ENCODE measurements around the gene TRIM24.

DNA sequence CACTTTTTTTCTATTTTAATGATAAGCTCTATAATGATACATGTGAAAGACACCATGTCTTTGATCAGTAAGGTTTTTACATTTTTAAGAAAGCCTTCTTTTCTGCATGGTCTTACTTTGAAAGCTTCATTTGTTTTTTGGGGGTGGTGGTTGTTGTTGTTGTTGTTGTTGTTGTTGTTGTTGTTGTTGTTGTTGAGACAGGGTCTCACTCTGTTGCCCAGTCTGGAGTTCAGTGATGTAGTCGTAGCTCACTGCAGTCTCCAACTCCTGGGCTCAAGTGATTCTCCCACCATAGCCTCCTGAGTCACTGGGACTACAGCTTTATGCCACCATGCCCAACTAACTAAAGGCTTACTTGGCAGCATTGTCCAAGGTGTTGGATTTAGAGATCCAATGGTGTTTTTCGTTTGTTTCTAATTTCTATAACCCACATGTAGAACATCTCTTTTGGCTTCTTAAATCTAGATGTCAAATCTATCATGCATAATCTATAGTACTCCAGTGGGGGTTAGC, 45.4 kb downstream of the TRIM24 start:
- TF ChIP-seq, protein P1, sequence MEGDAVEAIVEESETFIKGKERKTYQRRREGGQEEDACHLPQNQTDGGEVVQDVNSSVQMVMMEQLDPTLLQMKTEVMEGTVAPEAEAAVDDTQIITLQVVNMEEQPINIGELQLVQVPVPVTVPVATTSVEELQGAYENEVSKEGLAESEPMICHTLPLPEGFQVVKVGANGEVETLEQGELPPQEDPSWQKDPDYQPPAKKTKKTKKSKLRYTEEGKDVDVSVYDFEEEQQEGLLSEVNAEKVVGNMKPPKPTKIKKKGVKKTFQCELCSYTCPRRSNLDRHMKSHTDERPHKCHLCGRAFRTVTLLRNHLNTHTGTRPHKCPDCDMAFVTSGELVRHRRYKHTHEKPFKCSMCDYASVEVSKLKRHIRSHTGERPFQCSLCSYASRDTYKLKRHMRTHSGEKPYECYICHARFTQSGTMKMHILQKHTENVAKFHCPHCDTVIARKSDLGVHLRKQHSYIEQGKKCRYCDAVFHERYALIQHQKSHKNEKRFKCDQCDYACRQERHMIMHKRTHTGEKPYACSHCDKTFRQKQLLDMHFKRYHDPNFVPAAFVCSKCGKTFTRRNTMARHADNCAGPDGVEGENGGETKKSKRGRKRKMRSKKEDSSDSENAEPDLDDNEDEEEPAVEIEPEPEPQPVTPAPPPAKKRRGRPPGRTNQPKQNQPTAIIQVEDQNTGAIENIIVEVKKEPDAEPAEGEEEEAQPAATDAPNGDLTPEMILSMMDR (IDR thresholded peaks at IDR 0.05), result no peak
- no peak for TF ChIP-seq POLR2A (IDR thresholded peaks at IDR 0.05)

Measured in testis (tissue), 2 donors.